GM18505 (cell line): ENCODE results near the gene NR3C1.

Source experiments
- ATAC-seq: cut with Tn5 transposase; IDR thresholded peaks from one replicate; pipeline ENCODE4 v1.9.1; 2021; ENCODE audit not compliant: unreplicated experiment
- POLR2A ChIP-seq: IDR thresholded peaks from 4 replicates; pipeline ENCODE4 v1.6.1; 2011; ENCODE audit warnings: borderline replicate concordance; ENCODE audit not compliant: insufficient read depth, insufficient read length; ENCODE audit errors: extremely low read depth

The NR3C1 gene

DNA sequence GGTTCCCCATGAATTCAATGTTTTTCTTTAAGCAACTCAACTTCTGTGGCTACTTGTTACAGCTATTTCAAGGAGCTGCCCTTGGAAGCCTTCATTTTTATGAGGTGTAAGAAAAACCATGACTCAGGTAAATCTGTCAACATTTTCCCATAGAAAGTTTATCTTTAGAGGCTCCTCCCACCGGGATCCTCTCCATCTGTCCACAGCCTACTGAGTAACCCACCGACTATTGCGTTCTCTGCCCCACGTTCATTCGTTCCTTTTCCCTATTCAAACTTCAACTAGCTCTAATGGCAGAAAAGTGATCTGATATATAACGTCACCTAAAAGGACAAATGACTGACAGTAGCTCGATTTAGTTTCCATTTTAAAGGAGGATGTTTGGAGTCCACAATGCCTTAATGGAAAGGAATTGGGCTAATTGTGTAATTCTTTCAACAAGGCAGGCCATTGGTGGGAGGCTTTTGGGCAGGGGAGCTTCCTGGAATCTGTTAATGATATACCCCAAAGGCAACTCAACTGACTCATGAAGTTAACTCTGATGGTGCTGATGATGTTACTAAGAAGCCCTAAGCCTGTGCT, 29.3 kb upstream of the NR3C1 start:
- ATAC-seq, result no peak
- TF ChIP-seq POLR2A, result no peak

DNA sequence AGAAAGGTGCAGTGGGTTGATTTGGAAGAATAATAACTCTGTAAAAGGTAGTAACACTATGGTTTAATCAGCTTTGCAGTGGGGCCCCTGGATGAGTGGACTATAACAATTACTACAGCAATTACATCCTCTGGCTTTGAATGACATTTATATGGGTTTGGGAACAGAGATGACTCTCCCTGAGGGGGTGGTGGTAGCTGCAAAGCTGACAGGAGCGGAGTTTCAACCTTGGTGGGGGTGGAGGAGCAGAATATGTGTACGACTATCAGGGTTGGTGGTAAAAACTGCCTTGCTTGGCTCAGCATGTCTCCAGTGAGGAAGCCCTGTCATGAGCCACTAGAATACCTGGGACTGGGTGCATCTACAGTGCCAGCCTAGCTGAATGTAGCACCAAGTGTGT, 28.3 kb upstream of the NR3C1 start:
- no peak for ATAC-seq
- no peak for TF ChIP-seq POLR2A

DNA sequence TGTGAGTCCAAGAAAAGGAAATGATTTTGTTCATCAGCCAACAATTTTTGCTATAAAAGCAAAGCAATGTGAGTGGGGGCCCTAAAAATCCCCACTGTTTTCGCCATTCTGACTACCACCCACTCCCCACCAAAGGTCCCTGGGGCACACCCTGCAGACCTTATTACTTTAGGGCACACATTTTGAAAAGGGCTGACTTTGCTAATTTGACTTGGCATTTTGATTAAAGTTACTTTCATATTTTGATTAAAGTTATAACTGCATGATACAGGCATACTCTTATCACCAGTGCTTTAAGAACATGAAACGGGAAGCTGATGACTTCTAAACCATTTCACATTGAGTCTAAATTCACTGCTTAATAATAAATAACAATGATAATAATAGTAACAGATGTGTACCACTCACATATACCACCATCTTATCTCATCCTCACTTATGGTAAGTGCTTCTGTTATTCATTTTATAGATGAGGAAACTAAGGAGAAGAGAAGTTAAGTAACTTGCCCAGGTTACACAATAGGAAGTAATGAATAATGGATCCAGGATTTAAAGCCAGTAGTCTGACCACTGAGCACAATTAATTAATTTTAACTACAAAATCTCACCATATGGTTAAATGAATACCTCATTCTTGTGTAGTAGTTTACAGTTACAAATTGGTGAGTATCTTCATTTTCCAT, 25.4 kb upstream of the NR3C1 start:
- no peak for TF ChIP-seq POLR2A
- no peak for ATAC-seq

DNA sequence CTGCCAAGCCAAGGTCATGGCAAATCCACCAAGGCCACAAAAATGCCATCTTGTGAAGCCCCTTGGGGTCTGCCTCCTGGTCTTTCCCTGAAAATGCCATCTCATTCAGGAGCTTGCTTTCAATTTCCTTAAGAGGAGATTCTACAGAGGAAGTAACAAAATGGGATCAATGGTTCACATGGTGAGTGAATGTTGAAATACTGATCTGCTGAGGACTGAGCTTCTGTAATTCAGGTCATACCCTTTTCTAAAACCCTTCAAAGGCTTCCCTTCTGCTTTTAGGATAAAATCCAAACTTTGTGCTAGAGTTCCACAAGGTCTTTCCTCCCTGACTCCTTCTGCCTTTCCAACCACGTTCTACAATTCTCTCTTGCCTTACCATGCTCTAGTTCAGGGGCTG, 24.7 kb upstream of the NR3C1 start:
- no peak for TF ChIP-seq POLR2A
- no peak for ATAC-seq

DNA sequence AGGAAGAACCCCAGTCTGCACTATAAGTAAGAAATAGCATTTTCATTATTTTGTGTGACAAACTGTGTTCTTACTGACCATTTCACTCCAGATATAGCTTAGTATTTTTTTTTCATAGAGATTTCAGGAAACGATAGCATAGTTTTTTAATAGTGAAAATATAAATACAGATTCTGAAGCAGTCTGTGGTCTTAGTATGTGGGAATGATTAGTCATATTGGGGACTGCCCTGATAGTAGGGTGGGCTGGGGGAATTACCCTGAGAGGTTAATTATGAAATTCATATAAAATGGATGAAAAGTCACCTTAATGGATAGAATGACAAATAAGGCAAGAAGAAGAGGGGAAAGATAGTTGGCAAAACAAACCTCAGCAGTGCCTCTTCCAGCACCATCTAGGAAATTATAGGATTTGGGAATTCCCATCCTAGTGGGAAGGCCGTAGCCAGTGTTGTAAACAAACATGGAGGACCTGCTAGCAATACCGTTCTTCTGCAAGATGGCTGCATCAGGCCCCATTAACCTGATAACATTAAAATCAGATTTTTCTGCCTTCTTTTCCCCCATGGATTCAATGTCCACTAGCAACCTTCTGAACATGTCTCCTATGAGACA, 23.7 kb upstream of the NR3C1 start:
- ATAC-seq, result peak; percentile 39
- no peak for TF ChIP-seq POLR2A

DNA sequence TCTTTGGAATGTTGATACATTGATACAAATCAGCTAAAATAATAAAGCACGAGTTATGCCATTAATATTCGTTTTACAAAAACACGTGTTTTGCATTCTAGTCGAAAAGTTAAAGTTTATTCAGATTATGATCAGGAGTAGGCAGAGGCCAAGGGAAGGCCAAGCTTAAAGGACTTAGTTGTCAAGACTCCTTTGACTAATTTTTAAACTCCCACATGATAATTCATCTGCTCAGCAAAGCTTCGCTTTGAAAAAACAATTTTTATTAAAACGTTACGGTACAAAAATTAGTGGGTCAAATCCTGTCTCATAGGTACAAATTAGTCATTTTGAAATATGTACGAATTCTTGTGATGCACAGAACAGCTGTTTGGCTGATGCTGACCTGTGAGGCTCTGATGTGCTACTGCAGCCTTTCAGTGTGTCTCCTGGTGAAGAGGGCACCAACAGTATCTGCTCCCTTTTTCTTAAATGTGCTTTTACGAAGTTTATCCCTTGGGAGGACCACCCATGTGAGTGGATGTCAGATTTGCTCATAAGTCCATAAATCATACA, 23.0 kb upstream of the NR3C1 start:
- ATAC-seq, result peak; percentile 65
- TF ChIP-seq POLR2A, result no peak

DNA sequence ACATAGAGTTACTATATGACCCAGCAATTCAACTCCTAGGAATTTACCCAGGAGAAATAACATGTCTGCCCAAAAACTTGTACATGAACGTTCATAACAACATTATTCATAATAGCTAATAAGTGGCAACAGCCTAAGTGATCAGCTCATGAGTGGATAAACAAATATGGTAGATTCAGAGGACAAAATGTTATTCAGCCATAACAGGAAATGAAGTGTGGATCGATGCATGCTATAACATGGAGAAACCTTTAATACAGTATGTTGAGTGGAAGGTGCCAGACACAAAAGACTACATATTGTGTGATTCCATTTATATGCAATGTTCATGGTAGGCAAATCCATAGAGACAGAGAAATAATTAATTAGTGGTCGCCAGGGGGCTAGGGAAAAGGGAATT, 22.3 kb upstream of the NR3C1 start:
- no peak for ATAC-seq
- no peak for TF ChIP-seq POLR2A

DNA sequence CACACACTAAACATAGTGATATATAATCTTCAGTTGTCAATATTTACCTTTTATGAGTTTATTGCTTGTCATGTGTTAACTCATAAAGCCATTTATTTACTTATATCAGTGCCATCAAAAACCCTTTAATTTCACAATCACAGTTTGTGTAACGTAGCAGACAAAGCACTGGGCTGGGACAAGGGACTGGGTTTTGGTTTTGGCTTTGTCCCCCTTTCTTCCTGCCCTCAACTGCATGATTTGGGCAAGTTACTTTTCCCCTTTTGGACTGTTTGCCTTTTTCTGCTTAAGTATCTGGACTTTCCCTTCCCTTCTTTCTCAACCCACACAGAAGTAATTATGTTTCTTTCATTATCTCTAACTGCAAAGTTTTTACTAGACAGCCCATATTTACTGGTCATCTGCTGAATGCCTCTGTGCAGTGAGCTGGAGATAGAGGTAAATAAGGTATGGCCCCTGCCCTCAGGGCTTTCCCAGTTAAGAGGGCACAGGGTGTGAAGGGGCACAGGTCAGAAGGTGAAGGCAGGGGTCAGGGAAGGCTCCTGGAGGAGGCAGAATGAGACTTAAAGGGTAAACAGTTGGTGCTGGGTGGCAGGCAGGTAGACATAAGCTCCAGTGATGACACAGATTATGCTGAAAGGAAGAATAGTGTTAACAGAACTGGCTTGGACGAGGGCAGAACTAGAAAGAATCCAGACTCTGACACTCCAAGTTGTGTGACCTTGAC, 14.8 kb upstream of the NR3C1 start:
- no peak for ATAC-seq
- TF ChIP-seq POLR2A, result no peak

DNA sequence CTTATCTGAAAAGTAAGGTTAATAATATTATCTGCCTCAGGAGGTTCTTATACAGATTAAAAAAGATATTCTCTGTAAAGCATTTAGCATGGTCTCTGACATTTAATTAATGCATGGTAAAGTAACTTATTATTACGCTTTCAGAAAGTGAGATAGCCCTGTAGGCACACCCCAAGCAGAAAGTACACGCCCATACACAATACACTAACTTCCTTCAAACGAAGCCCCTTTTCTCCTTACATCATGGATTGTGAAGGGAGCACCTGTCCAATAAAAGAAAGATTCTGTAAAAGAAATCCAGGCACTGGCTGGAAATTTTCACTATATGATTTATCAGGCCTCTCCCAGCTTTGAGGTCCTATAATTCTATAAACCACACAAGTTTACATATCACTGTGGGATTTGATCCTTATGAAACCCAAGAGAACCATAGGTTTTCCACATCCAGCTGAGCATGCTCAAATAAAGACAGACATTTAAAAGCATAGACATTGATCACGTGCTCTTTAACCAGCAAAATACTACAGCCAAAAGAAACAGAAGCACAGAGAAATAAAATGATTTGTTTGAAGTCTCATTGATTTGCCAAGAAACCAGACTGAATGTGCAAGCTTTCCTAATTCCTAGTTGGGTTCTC, 14.1 kb upstream of the NR3C1 start:
- no peak for TF ChIP-seq POLR2A
- no peak for ATAC-seq

DNA sequence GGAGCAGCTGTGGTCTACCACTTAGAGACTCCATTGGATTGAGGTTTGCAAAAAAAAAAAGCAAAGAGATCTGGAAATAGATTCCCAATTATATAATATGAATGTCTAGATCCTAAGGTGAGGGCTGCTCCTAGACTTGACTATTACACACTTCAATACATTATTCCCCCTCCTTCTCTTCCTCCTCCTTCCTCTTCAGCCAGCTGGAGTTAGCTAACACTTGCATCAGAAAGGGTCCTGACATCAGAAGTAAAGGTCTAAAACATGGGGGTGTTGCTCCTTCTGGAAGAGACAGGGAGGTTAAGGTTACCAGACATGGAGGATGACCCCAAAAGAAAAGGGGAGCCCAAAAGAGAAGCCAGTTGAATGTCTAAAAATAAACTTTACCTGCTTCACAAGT, 12.9 kb upstream of the NR3C1 start:
- TF ChIP-seq POLR2A, result no peak
- ATAC-seq, result no peak

DNA sequence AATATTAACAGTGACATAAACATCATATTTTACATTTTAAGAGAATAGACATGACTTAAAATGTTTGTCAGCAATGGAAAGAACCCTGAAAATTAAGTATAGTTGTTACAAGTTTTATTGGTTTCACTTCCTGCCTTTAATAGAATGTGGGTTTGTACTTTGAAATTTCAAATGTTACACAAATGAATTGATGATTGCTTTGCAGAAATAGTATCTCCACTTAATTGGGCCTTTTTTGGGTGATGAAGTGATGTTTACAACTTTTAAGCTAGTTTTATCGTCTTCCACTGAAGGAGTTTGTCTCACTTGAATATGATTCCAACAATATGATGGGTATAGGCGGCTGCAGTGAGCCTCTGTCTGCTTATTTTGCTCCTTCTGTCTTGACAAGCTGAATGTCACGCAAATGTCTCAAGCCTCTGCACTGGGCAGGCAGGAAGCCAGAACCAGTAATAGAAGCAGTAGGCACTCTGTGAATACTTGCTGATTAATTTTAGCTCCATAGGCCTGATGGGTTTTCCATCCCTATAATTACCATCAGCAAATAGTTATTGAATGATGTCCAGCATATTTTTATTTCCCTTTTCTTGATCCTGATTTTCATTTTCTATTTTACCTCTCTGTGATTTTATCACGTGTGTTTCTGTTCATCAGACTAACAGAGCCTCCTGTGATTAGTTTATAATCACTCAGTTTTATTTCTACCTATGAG, 10.6 kb upstream of the NR3C1 start:
- no peak for TF ChIP-seq POLR2A
- peak; percentile 78 for ATAC-seq

DNA sequence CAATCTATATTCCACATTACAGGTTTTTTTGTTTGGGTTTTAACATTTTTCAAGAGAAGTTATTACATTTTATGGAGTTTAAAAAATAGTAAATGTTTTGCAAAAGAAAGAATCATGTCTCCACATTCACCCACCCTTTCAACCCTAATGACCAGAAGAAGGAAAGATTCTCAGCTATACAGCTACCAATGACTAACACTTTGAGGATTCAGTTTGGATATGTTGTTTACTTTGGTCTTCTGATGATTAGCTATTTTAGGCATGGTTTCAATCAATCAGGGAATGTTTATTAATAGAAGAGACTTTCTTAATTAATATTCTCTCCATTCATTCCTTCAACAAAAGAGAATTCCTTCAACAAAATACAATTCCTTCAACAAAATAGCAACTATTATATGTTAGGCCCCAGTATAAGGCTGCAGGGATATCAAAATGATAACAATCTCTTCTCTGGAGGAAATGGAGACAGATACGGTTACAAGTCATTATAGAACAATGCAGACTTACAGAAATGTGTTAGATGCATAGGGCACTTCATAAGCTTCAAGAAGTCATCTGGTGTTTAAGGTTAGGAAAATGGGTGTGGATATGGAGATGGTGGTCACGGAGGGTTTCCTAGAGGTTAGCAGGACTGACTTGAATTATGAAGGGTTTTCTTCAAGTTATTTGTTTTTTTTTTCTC, 9.3 kb upstream of the NR3C1 start:
- no peak for TF ChIP-seq POLR2A
- ATAC-seq, result no peak

DNA sequence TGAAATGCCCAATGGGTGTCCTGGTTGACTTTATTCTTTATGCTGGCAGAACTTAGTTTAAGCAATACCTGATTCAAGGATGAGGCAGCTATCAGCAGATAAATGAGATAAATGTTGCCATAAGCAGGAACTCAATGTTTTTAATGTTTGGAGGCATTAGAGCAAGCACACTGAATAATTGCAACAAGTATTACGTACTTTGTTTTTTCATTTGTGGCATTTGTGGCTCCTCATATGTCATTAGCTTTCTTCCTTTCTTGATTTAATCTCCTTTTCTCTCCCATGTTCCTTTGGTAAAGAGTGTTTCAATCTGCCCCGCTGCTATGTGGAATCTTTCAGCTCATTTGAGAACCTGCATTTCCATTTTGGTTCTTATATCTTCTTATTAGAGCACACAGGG, 6.4 kb upstream of the NR3C1 start:
- TF ChIP-seq POLR2A, result no peak
- no peak for ATAC-seq

DNA sequence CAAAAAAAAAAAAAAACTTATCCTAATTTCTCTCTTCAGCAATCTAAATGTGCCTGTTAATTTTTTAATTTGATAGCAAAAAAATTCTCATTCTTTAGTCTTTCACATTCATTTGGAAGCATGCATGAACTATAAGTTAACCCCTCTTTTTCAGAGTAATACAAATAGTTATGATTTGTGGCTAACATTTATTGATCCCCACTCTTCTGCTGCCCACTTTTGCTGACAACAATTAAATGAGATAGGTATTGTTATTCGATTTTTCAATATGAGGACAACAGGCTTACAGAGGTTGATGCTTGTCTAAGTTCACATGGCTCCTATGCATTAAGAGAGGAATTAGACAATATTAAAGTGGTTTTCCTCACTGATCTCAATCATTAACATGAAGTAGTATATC, 2.9 kb upstream of the NR3C1 start:
- TF ChIP-seq POLR2A, result no peak
- ATAC-seq, result no peak
